H9 (cell line): ENCODE data around the gene CYTL1. TPM values are rescaled to one million over a fixed set of nuclear protein-coding genes. Genes with fewer than 3 reads are reported as not detected.

Source experiments
- DNase-seq: peaks from one replicate; pipeline ENCODE4 v3.0.0-alpha.2; 2017
- H2AFZ ChIP-seq: one replicate; pipeline ENCODE4 v1.6.1; 2013; ENCODE audit warnings: mild to moderate bottlenecking, low read length, control low read depth, moderate library complexity
- H2AK5ac ChIP-seq: 2 replicates; pipeline ENCODE4 v1.6.1; 2013; ENCODE audit warnings: low read length, control low read depth, mixed read lengths; ENCODE audit not compliant: insufficient read length
- H2BK120ac ChIP-seq: one replicate; pipeline ENCODE4 v1.6.1; 2013; ENCODE audit warnings: low read depth, mild to moderate bottlenecking, low read length, control low read depth, inconsistent platforms; ENCODE audit not compliant: poor library complexity, severe bottlenecking
- H2BK12ac ChIP-seq: 2 replicates; pipeline ENCODE4 v1.6.1; 2013; ENCODE audit warnings: low read length, control low read depth, mixed read lengths, low read depth; ENCODE audit not compliant: insufficient read length
- H2BK15ac ChIP-seq: 2 replicates; pipeline ENCODE4 v1.6.1; 2013; ENCODE audit warnings: low read depth, low read length, control low read depth
- H2BK20ac ChIP-seq: one replicate; pipeline ENCODE4 v1.6.1; 2013; ENCODE audit warnings: low read depth, mild to moderate bottlenecking, low read length, control low read depth, inconsistent platforms; ENCODE audit not compliant: poor library complexity, severe bottlenecking
- H2BK5ac ChIP-seq: 2 replicates; pipeline ENCODE4 v1.6.1; 2013; ENCODE audit warnings: low read length, control low read depth, mixed read lengths; ENCODE audit not compliant: insufficient read length
- H3K14ac ChIP-seq: 2 replicates; pipeline ENCODE4 v1.6.1; 2013; ENCODE audit warnings: low read length, control low read depth; ENCODE audit not compliant: insufficient read depth
- H3K18ac ChIP-seq: 2 replicates; pipeline ENCODE4 v1.6.1; 2013; ENCODE audit warnings: low read depth, mild to moderate bottlenecking, mixed read lengths, low read length, control low read depth; ENCODE audit not compliant: insufficient read length
- H3K23ac ChIP-seq: 2 replicates; pipeline ENCODE4 v1.6.1; 2013; ENCODE audit warnings: low read length, control low read depth, mixed read lengths, low read depth; ENCODE audit not compliant: insufficient read length
- H3K23me2 ChIP-seq: 2 replicates; pipeline ENCODE4 v1.6.1; 2013; ENCODE audit warnings: low read depth, mild to moderate bottlenecking, mixed read lengths, low read length, control low read depth; ENCODE audit not compliant: insufficient read length, poor library complexity, severe bottlenecking
- H3K27ac ChIP-seq: 2 replicates; pipeline ENCODE4 v1.5.1; 2013; ENCODE audit warnings: low read length, control low read depth, mixed read lengths, low read depth; ENCODE audit not compliant: insufficient read length
- H3K27me3 ChIP-seq: 2 replicates; pipeline ENCODE4 v1.6.1; 2013; ENCODE audit warnings: low read length, control low read depth, inconsistent platforms; ENCODE audit not compliant: insufficient read depth
- H3K4ac ChIP-seq: 2 replicates; pipeline ENCODE4 v1.6.1; 2013; ENCODE audit warnings: low read depth, mild to moderate bottlenecking, control low read depth, inconsistent platforms, low read length, moderate library complexity
- H3K4me1 ChIP-seq: 2 replicates; pipeline ENCODE4 v1.6.1; 2013; ENCODE audit warnings: low read length, control low read depth, inconsistent platforms; ENCODE audit not compliant: insufficient read depth
- H3K4me2 ChIP-seq: 2 replicates; pipeline ENCODE4 v1.6.1; 2013; ENCODE audit warnings: low read length, control low read depth, mixed read lengths; ENCODE audit not compliant: insufficient read length, insufficient read depth
- H3K56ac ChIP-seq: 2 replicates; pipeline ENCODE4 v1.6.1; 2013; ENCODE audit warnings: low read depth, mild to moderate bottlenecking, mixed read lengths, low read length, control low read depth; ENCODE audit not compliant: insufficient read length
- H3K79me1 ChIP-seq: 2 replicates; pipeline ENCODE4 v1.6.1; 2013; ENCODE audit warnings: low read depth, mild to moderate bottlenecking, moderate library complexity, low read length, control low read depth, inconsistent platforms; ENCODE audit not compliant: insufficient read depth, poor library complexity, severe bottlenecking
- H3K79me2 ChIP-seq: 2 replicates; pipeline ENCODE4 v1.6.1; 2013; ENCODE audit warnings: low read length, control low read depth, inconsistent platforms; ENCODE audit not compliant: insufficient read depth
- H3K9ac ChIP-seq: 2 replicates; pipeline ENCODE4 v1.6.1; 2013; ENCODE audit warnings: low read length, control low read depth, mixed read lengths; ENCODE audit not compliant: insufficient read length; ENCODE audit errors: extremely low read depth
- H3K9me3 ChIP-seq: one replicate; pipeline ENCODE4 v1.6.1; 2013; ENCODE audit warnings: low read depth, low read length, inconsistent platforms; ENCODE audit not compliant: control insufficient read depth
- H3T11ph ChIP-seq: one replicate; pipeline ENCODE4 v1.6.1; 2013; ENCODE audit warnings: mild to moderate bottlenecking, low read length, control low read depth, inconsistent platforms
- H4K20me1 ChIP-seq: one replicate; pipeline ENCODE4 v1.6.1; 2013; ENCODE audit not compliant: control insufficient read depth, insufficient read length, insufficient read depth
- H4K5ac ChIP-seq: 2 replicates; pipeline ENCODE4 v1.6.1; 2013; ENCODE audit warnings: low read depth, mild to moderate bottlenecking, mixed read lengths, low read length, control low read depth; ENCODE audit not compliant: insufficient read length
- H4K8ac ChIP-seq: replicated peaks from 2 replicates; pipeline ENCODE4 v1.6.1; 2013; ENCODE audit warnings: low read length, control low read depth, mixed read lengths, low read depth; ENCODE audit not compliant: insufficient read length
- H4K91ac ChIP-seq: 2 replicates; pipeline ENCODE4 v1.6.1; 2013; ENCODE audit warnings: low read depth, mild to moderate bottlenecking, moderate library complexity, mixed read lengths, low read length, control low read depth; ENCODE audit not compliant: insufficient read length
- H3K27ac Mint-ChIP-seq, 3 experiments: 2 replicates in 2 of 3; 3 replicates in 1 of 3; pipeline ENCODE4 v1.8.0; 2020 to 2021; ENCODE audit warnings: mixed read lengths in 3 of 3, mild to moderate bottlenecking in 1 of 3, moderate library complexity in 1 of 3
- H3K27me3 Mint-ChIP-seq: 2 replicates; pipeline ENCODE4 v1.8.0; 2021; ENCODE audit warnings: low read depth, mild to moderate bottlenecking, moderate library complexity, mixed read lengths
- H3K36me3 Mint-ChIP-seq, 3 experiments: 2 replicates in 2 of 3; 3 replicates in 1 of 3; pipeline ENCODE4 v1.8.0; 2020 to 2021; ENCODE audit warnings: low read depth in 3 of 3, mixed read lengths in 3 of 3; ENCODE audit not compliant: insufficient read depth in 1 of 3
- H3K4me1 Mint-ChIP-seq, 2 experiments: 2 replicates each; pipeline ENCODE4 v1.8.0; 2020; ENCODE audit warnings: mixed read lengths in 2 of 2
- H3K4me3 Mint-ChIP-seq, 2 experiments: 2 replicates in 1 of 2; 3 replicates in 1 of 2; pipeline ENCODE4 v1.8.0; 2020 to 2021; ENCODE audit warnings: mild to moderate bottlenecking in 2 of 2, mixed read lengths in 2 of 2, moderate library complexity in 1 of 2
- H3K9me3 Mint-ChIP-seq, 2 experiments: 2 replicates in 1 of 2; 3 replicates in 1 of 2; pipeline ENCODE4 v1.8.0; 2020; ENCODE audit warnings: mild to moderate bottlenecking in 2 of 2, mixed read lengths in 2 of 2, moderate library complexity in 1 of 2
- CTCF ChIP-seq: fragments of 200-600 bp; sonication (generic); conservative IDR thresholded peaks from 3 replicates; pipeline ENCODE4 v1.8.0; 2021; ENCODE audit warnings: antibody characterized with exemption, mild to moderate bottlenecking
- WGBS: extraction: QIAGEN DNeasy Blood & Tissue Kit; methylation state at CpG from one replicate; pipeline ENCODE4 v1.1.7; 2013; ENCODE audit warnings: missing lambda C conversion rate, low lambda C conversion rate, mixed read lengths; ENCODE audit not compliant: insufficient read length; ENCODE audit errors: extremely low coverage; 5-methylcytosine and 5-hydroxymethylcytosine counted together
- total RNA-seq: library from RNA; stranded (reverse); gene quantifications from 2 replicates; pipeline ENCODE4 v1.2.1, GENCODE V29; 2021

CYTL1 gene
- total RNA-seq, 1 experiment from 2014 or later, result 1.7 TPM

- H3T11ph ChIP-seq, result no peak overlapping the region
- no peak overlapping the region for H2BK5ac ChIP-seq
- H3K9ac ChIP-seq, result no peak overlapping the region
- no peak overlapping the region for H3K4ac ChIP-seq
- Mint-ChIP-seq H3K4me3 (no peak overlapping the region), H3K36me3 (no peaks in the 10 kb centered on the region), H3K27me3 (peaks cover 27% of the 10 kb centered on the region), H3K9me3 (no peaks in the 10 kb centered on the region), H3K4me1 (no peaks in the 10 kb centered on the region), H3K27ac (no peak overlapping the region)
- H3K27ac ChIP-seq, result no peak overlapping the region
- no peaks in the 10 kb centered on the region for H4K20me1 ChIP-seq
- no CpG with 5 or more reads among the region's 2 CpGs for WGBS
- H3K23me2 ChIP-seq, result no peaks in the 10 kb centered on the region
- TF ChIP-seq CTCF, result no peak
- H2AFZ ChIP-seq, result no peak overlapping the region
- no peak overlapping the region for H3K14ac ChIP-seq
- DNase-seq, result peak; percentile 2
- H3K4me2 ChIP-seq, result no peak overlapping the region
- no peak overlapping the region for H3K18ac ChIP-seq
- H3K4me1 ChIP-seq, result no peaks in the 10 kb centered on the region
- H2BK12ac ChIP-seq, result no peak overlapping the region
- no peak overlapping the region for H2BK15ac ChIP-seq
- H3K79me2 ChIP-seq, result 0 out of 2 replicates have a peak, but pooled peaks cover 1% of the 10 kb centered on the region
- no peak overlapping the region for H2AK5ac ChIP-seq
- no peak overlapping the region for H4K5ac ChIP-seq
- H4K8ac ChIP-seq, result no peak overlapping the region
- no peak overlapping the region for H2BK20ac ChIP-seq
- no peak overlapping the region for H2BK120ac ChIP-seq
- H3K56ac ChIP-seq, result no peak overlapping the region
- no peak overlapping the region for H3K23ac ChIP-seq
- no peak overlapping the region for H4K91ac ChIP-seq
- no peaks in the 10 kb centered on the region for H3K79me1 ChIP-seq
- H3K27me3 ChIP-seq, result no peaks in the 10 kb centered on the region
- H3K9me3 ChIP-seq, result no peaks in the 10 kb centered on the region
These were observed 8.3 kb downstream of the CYTL1 start for GRCh38 chr4:5010984-5011383.
